Measurements from ENCODE around the gene HEPHL1.

Gene HEPHL1

GRCh38 chr11:94088906-94089305, 67.8 kb downstream of the HEPHL1 start:
- no peak overlapping the region for H3K27ac ChIP-seq
- no peak for TF ChIP-seq ZFX (IDR thresholded peaks at IDR 0.05; ENCODE audit: borderline replicate concordance)
- TF ChIP-seq CTCF (IDR thresholded peaks at IDR 0.05), result no peak

- TF ChIP-seq ZFX (IDR thresholded peaks at IDR 0.05; ENCODE audit: borderline replicate concordance) (no peak), CTCF (IDR thresholded peaks at IDR 0.05) (no peak)
These were observed 68.2 kb downstream of the HEPHL1 start for GRCh38 chr11:94089341-94089740.

GRCh38 chr11:94090401-94090800, 69.2 kb downstream of the HEPHL1 start:
- no peak overlapping the region for H3K27ac ChIP-seq
- no peak for TF ChIP-seq ZFX (IDR thresholded peaks at IDR 0.05; ENCODE audit: borderline replicate concordance)
- no peak for TF ChIP-seq CTCF (IDR thresholded peaks at IDR 0.05)

More at GRCh38 chr11:94089341-94089740, 68.2 kb downstream of the HEPHL1 start:
- no peak overlapping the region for H3K27ac ChIP-seq

- TF ChIP-seq ZFX (IDR thresholded peaks at IDR 0.05; ENCODE audit: borderline replicate concordance), result no peak
- no peak for TF ChIP-seq CTCF (IDR thresholded peaks at IDR 0.05)
- no peak overlapping the region for H3K27ac ChIP-seq
These were observed 69.9 kb downstream of the HEPHL1 start for GRCh38 chr11:94091091-94091490.

- TF ChIP-seq ZFX (IDR thresholded peaks at IDR 0.05; ENCODE audit: borderline replicate concordance), result no peak
- TF ChIP-seq CTCF (IDR thresholded peaks at IDR 0.05), result no peak
- no peak overlapping the region for H3K27ac ChIP-seq
These were observed 79.1 kb downstream of the HEPHL1 start for GRCh38 chr11:94100253-94100652.

GRCh38 chr11:94103471-94103870, 82.3 kb downstream of the HEPHL1 start:
- H3K27ac ChIP-seq, result no peak overlapping the region
- no peak for TF ChIP-seq CTCF (IDR thresholded peaks at IDR 0.05)
- no peak for TF ChIP-seq ZFX (IDR thresholded peaks at IDR 0.05; ENCODE audit: borderline replicate concordance)

- no peak overlapping the region for H3K27ac ChIP-seq
- no peak for TF ChIP-seq ZFX (IDR thresholded peaks at IDR 0.05; ENCODE audit: borderline replicate concordance)
- no peak for TF ChIP-seq CTCF (IDR thresholded peaks at IDR 0.05)
These were observed 83.6 kb downstream of the HEPHL1 start for GRCh38 chr11:94104734-94105133.
